GM04503 (cell line): Measurements from ENCODE around the gene KBTBD12.
A peak's percentile ranks its signal among the peaks of the same experiment; 100 is the strongest.

Experiments used
- DNase-seq: peaks from one replicate; pipeline ENCODE4 v3.0.0-alpha.2; 2012; ENCODE audit warnings: low read depth

The KBTBD12 gene

GRCh38 chr3:127953091-127954035 is 38.3 kb downstream of the KBTBD12 start:
- peak; percentile 2 for DNase-seq

GRCh38 chr3:127954640-127955039 is 39.6 kb downstream of the KBTBD12 start:
- no peak for DNase-seq

- no peak for DNase-seq
These were observed 40.7 kb downstream of the KBTBD12 start for GRCh38 chr3:127955728-127956127.

- no peak for DNase-seq
These were observed 44.0 kb downstream of the KBTBD12 start for GRCh38 chr3:127959041-127959440.

GRCh38 chr3:127959873-127960272 is 44.8 kb downstream of the KBTBD12 start:
- no peak for DNase-seq

GRCh38 chr3:127960421-127960965 is 45.5 kb downstream of the KBTBD12 start:
- no peak for DNase-seq

- DNase-seq = no peak
These were observed 46.1 kb downstream of the KBTBD12 start for GRCh38 chr3:127961124-127961523.

- no peak for DNase-seq
These were observed 46.9 kb downstream of the KBTBD12 start for GRCh38 chr3:127961963-127962362.

- DNase-seq = no peak
These were observed 47.9 kb downstream of the KBTBD12 start for GRCh38 chr3:127962937-127963336.

- DNase-seq = no peak
These were observed 49.0 kb downstream of the KBTBD12 start for GRCh38 chr3:127964053-127964452.

- DNase-seq = no peak
These were observed 49.8 kb downstream of the KBTBD12 start for GRCh38 chr3:127964816-127965215.

- DNase-seq = no peak
These were observed 52.3 kb downstream of the KBTBD12 start for GRCh38 chr3:127967316-127967715.

GRCh38 chr3:127970966-127971592 is 56.0 kb downstream of the KBTBD12 start:
- no peak for DNase-seq

GRCh38 chr3:127974226-127974625 is 59.2 kb downstream of the KBTBD12 start:
- no peak for DNase-seq

- no peak for DNase-seq
These were observed 60.4 kb downstream of the KBTBD12 start for GRCh38 chr3:127975153-127976029.

GRCh38 chr3:127978636-127979035 is 63.6 kb downstream of the KBTBD12 start:
- no peak for DNase-seq

- DNase-seq = no peak
These were observed 64.4 kb downstream of the KBTBD12 start for GRCh38 chr3:127979473-127979872.

GRCh38 chr3:127981097-127981496 is 66.1 kb downstream of the KBTBD12 start:
- no peak for DNase-seq

GRCh38 chr3:127982155-127982554 is 67.1 kb downstream of the KBTBD12 start:
- no peak for DNase-seq

- DNase-seq = peak; percentile 52
These were observed 69.4 kb downstream of the KBTBD12 start for GRCh38 chr3:127984241-127984975.

- no peak for DNase-seq
These were observed 70.2 kb downstream of the KBTBD12 start for GRCh38 chr3:127985216-127985615.
